Myocyte (in vitro differentiated cells): ENCODE results near the gene LGALSL. TPM values are rescaled to one million over a fixed set of nuclear protein-coding genes. Genes with fewer than 3 reads are reported as not detected.

Experiments used
- DNase-seq: peaks from one replicate; pipeline ENCODE4 v3.0.0-alpha.2; 2012; ENCODE audit warnings: low read depth
- polyA plus RNA-seq: library from polyadenylated mRNA; unstranded; fragments of >200 nt; gene quantifications from one replicate; pipeline ENCODE4 v1.2.1, GENCODE V29; 2012; ENCODE audit warnings: missing spikeins
- total RNA-seq: library from RNA; depleted of rRNA; stranded (reverse); fragments of >200 nt; gene quantifications from 2 replicates; pipeline ENCODE4 v1.2.3, GENCODE V29; 2014

The LGALSL gene
- total RNA-seq, result 0.57 and 2.0 TPM in 2 replicates
- polyA plus RNA-seq, result 3.5 TPM

- DNase-seq, result peak; percentile 39
These were observed at the start of gene LGALSL for GRCh38 chr2:64453770-64454385. TSS of gene LGALSL (plus strand) at chr2:64454162. CDS start at chr2:64454546, 384 bp downstream.

DNA sequence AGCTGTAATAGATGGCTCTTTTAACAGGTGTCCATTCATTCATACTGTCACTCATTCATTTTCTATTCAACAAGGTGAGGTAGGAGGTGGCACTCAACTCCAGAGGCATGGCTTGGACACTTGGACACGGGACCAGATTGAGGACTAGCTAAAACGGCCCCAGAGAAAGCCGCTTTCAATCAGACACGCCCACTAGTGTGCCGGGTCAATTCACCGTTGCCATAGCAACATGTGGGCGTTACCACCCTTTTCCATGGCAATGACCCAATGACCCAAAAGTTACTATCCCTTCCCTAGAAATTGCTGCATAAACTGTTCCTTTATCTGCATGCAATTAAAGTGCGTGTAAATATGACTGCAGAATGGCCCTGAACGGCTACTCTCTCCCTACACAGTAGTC lies 49.2 kb upstream of the LGALSL start:
- DNase-seq, result peak; percentile 13

DNA sequence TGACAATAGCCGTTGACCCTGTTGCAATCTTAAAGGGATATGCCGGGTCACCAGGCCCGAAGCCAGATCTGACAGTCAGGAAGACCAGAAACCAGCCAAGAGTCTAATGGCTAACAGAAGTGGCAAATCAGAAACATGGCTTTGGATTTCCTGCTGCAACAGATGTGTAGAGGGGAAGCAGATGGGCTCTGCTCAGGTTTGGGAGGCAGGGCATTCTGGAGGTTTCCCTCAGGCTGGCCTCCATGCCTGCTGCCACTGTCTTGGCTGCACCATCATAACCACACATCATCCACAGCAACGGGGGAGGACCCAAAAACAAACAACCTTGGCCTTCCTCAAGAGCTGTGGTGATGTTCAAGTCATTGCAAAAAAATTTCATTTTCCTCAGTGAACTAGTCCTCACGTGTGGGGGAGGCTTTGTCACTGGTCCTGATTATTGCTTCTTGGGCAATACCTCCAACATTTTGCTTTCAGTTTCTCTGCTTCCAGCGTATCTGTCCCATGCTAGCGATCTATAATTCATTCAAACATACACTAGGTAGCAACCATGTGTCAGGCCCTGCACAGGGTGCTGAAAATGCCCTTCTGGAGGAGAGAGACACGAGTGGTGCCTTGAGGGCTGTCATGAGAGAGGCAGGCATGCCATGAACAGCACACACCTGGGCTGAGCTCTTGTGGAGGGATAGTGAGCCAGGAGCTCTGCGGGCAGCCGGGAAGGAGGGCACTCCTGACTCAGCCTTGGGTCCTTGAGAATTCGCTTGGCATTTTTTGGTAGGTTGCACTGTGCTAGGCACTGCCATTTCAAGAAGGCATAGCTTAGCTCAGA lies 48.2 kb upstream of the LGALSL start:
- no peak for DNase-seq

- DNase-seq, result no peak
These were observed 47.6 kb upstream of the LGALSL start for GRCh38 chr2:64406407-64406774.

DNA sequence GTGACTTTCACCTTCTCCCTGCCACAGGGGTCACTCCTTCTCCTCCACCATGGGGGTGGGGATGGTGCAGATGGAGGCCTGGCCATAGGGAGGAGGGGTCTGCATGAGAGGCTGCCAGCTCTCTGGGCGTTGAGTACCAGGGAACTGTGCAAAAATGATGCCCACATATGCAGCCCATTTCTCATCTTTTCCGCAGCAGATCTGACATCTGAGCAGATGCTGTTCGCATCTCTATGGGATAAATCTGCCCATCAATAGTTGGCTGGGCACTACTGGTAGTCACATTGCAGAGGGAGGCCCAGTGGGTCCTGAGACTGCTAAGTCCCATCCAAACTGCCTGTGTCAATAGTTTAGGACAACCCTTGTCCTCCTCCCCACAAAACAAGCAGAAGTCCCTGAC lies 45.9 kb upstream of the LGALSL start:
- DNase-seq, result no peak

GRCh38 chr2:64410671-64411070 lies 43.3 kb upstream of the LGALSL start:
- DNase-seq, result no peak

GRCh38 chr2:64412671-64413070 lies 41.3 kb upstream of the LGALSL start:
- no peak for DNase-seq

DNA sequence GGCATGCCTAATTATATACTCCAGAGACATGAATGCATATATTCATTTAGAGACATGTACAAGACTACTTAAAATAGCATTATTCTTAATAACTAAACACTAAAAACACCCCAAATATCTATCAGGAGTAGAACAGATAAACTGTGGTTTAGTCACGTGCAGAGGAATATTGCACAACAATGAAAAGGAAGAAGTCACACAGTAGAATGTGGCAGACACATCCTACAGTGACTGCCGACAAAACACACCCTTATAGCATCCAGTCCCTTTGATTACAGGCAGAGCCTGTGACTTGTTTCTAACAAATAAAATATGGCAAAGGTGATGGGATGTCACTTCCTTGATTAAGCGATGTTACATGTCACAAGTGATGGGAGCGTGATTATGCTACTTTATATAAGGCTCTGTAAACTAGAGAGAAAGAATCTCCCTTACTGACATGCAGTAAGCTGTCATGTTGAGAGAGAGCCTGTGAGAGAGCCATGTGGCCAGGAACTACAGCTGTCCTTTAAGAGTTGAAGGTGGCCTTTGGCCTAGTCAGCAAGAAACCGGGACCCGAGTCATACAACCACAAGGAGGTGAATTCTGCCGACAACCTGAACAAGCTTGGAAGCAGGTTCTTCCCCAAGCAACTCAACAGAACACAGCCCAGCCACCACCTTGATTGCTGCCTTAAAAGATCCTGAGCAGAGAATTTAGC lies 39.1 kb upstream of the LGALSL start:
- no peak for DNase-seq

DNA sequence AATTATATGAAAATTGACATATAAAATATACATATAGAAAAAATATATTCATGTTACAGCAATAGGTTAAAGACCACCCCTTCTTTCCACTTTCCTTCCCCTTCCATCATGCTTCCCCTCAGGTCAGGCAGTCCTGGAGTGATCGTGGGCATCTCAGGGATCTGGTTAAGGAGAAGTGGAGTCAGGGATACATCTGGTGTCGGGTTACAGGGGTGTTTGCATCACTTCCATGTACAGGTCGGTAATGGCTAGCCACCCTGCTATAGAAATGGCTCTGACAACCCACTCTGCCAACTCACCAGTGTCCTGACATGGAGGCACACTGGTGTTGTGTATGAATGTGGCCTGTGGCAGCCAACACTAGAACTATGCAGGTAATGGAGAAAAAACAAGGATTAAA lies 36.3 kb upstream of the LGALSL start:
- DNase-seq, result no peak

DNA sequence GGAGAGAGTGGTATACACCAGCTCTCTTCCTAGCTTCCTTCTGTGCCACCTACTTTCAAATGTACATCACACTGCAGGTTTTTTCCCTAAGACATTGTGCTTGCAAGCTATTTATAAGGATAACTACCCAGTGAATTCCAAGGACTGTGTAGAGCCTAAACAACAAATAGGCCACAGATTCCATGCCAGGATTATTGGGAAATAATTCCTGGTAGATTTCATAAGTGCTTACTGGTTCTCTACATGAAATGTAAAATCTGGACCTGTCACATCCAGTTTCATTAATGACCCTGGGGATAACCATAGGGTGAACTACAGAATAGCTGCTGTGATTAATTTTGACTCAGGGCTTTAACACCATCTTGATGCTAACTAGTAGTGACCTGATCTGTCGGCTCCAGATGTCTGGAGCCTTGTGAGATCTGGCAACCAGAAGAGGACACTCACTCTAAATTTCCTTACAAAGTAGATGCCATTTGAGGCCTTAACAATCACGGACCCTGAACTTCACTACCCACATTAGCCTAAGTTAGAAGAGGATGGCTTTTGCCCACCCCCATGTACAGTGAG lies 34.3 kb upstream of the LGALSL start:
- DNase-seq, result no peak

DNA sequence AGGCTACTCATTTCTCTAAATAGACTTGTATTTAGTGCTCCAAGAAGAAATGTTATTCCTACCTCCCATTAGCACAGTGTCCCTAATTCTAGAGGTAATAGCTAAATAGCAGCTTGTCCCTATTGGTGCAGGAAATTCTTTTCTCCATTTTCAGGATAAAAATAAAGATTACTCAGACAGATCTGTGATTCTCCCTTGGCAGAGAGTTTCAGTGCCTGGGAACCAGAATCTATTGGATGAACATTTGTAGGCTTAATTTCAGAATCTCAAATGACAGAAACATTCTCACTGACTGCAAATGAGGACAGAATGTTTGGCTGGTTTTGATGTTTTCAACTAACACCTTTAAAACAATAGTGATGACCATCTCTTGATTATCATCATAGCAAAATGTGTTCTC lies 33.3 kb upstream of the LGALSL start:
- DNase-seq, result no peak

- DNase-seq, result no peak
These were observed 32.8 kb upstream of the LGALSL start for GRCh38 chr2:64421201-64421600.

GRCh38 chr2:64422466-64422865 lies 31.5 kb upstream of the LGALSL start:
- DNase-seq, result no peak

GRCh38 chr2:64423303-64423702 lies 30.7 kb upstream of the LGALSL start:
- no peak for DNase-seq

DNA sequence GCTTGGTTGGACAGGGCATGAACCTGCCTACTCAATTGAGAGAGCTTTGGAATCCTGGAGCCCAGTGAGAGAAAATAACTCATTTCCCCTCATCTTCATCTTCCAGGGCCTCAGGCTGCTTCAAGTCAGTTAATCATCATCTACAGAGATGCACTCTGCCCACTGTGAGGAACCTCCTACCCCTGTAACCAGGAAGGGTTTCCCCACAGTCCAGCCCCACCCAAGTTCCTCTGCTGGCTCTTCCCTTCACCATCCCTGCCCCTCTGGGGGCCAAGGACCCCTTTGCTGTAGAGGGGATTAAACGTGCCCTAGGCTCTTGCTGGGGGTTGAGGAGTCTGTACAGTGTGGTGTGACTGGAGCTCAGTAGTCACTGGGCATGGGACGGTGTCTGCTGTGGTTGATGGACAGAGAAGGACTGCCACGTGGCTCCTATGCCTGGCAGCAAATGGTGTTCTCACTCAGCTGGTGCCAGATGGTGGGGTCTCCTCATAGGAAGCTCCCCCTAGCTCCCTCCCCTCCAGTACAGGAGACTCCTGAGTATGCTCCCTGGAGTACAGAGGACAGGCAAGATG lies 29.5 kb upstream of the LGALSL start:
- no peak for DNase-seq

DNA sequence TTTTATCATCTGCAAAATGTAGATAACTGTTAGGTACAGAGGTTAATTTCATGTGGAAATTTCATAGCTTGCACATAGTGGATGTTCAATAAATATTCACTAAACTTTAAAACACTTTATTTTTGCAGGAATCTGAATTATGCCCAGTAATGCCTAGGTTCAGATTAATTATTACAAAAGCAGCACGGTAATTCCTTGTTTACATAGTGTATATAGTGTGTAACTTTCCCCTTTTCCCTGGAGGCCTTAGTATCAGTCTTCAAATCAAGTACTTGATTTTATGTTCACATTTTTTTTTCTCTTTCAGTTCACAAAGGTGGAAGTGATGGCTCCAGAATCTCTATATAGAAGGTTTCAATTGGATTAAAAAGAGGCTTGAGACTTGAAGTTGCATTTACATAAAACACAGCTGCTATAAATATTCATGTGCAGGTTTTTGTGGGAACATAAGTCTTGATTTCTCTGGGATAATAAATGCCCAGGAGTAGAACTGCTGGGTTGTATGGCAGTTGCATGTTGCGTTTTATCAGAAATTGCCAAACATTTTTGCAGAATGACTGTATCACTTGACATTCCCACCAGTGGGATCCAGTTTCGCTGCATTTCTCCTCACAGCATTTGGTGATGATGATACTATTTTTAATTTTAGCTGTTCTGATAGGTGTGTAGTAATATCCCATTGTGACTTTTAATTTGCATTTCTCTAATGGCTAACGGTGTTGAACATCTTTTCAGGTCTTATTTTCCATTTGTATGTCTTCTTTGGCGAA lies 27.6 kb upstream of the LGALSL start:
- peak; percentile 64 for DNase-seq

DNA sequence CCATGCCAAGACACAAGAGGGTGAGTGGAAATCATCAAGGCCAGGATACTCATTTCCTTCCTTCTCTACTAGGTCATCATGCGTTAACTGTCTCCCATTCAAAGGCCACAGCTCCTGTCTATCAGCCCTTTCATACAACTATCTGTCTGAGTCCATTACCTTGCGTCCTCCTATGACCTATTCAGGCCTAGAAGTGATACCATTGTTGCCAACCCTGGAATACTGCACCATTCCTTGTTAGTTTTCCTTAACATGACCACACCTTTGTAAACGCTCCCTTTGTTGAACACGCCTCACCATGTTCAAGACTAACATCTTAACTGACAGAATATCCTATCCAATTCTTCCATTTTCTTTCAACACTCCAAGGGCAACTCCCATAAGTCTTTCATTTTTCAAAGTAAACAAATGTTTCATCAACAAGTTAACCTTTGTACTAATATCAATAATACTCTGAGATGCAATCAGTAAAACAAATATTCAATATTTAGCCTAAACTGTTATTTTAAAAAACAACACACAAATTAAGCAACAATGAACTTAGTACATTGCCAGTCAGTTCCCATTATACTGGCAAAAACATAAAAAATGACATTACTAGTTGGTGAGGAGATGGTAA lies 19.8 kb upstream of the LGALSL start:
- DNase-seq, result no peak

DNA sequence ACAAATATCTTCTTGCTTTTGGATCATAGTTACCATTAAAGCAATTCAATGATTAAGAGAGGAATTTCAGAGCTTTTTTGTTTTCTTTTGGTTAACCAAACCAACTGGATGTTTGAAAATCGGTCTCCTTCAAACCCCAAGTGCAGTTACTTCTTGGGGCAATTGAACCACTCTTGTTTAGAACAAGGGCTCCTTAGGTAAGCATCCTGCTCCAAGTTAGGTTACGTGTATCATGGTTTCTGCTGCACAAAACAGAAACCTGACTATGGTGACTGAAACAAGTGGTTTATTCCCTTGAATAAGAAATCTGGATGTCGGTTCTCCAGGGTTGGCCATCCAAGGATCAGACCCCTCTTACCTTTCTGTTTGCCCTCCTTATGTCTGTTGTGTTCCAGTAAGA lies 16.1 kb upstream of the LGALSL start:
- DNase-seq, result no peak

GRCh38 chr2:64439194-64439593 lies 14.8 kb upstream of the LGALSL start:
- DNase-seq, result no peak

GRCh38 chr2:64440843-64441242 lies 13.1 kb upstream of the LGALSL start:
- no peak for DNase-seq
